Transverse colon (tissue), 3 donors: ENCODE measurements around the gene TBL1XR1.

ENCODE experiments used
- POLR2A ChIP-seq: fragments of 450-650 bp; IDR thresholded peaks from one replicate; pipeline ENCODE4 v1.6.1; 2016; ENCODE audit warnings: antibody characterized with exemption, mild to moderate bottlenecking, moderate library complexity
- TF ChIP-seq, protein P1 (sequence below), 5 experiments: fragments of 200-600 bp in 3 of 5; fragments of 450-650 bp in 2 of 5; sonication (generic) in 3 of 5; IDR thresholded peaks; 1 replicate in 2 of 5; 2 replicates in 3 of 5; pipeline ENCODE4 v1.5.1; 2016 to 2017; ENCODE audit warnings: antibody characterized with exemption in 5 of 5, inconsistent platforms in 3 of 5, mild to moderate bottlenecking in 2 of 5, moderate library complexity in 1 of 5

DNA sequence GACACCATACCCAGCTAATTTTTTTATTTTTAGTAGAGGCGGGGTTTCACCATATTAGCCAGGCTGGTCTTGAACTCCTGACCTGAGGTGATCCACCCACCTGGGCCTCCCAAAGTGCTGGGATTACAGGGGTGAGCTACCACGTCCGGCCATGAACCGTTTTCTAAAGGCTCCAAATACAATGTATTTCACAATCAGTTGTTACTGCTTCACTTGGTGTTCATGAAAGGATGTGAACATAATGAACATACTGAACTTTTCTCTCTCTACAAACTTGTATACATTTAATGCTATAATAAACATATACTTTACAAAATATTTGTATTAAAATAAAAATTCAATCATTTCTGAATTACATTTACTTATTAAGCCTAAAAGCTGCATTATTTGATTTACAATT, 28.9 kb downstream of the TBL1XR1 start:
- TF ChIP-seq, protein P1, sequence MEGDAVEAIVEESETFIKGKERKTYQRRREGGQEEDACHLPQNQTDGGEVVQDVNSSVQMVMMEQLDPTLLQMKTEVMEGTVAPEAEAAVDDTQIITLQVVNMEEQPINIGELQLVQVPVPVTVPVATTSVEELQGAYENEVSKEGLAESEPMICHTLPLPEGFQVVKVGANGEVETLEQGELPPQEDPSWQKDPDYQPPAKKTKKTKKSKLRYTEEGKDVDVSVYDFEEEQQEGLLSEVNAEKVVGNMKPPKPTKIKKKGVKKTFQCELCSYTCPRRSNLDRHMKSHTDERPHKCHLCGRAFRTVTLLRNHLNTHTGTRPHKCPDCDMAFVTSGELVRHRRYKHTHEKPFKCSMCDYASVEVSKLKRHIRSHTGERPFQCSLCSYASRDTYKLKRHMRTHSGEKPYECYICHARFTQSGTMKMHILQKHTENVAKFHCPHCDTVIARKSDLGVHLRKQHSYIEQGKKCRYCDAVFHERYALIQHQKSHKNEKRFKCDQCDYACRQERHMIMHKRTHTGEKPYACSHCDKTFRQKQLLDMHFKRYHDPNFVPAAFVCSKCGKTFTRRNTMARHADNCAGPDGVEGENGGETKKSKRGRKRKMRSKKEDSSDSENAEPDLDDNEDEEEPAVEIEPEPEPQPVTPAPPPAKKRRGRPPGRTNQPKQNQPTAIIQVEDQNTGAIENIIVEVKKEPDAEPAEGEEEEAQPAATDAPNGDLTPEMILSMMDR (IDR thresholded peaks at IDR 0.05), result no peak
- no peak for TF ChIP-seq POLR2A
